H9 (cell line): ENCODE measurements around the gene MOV10. TPM values are rescaled to one million over a fixed set of nuclear protein-coding genes. Genes with fewer than 3 reads are reported as not detected.
A peak's percentile ranks its signal among the peaks of the same experiment; 100 is the strongest.
"Not testable (repeated sequence)": the region's sequence is repeated elsewhere in the genome, so short reads cannot be mapped to it uniquely, and the experiment has no call there.

Source experiments
- DNase-seq: peaks from one replicate; pipeline ENCODE4 v3.0.0-alpha.2; 2017
- H2AFZ ChIP-seq: one replicate; pipeline ENCODE4 v1.6.1; 2013; ENCODE audit warnings: mild to moderate bottlenecking, low read length, control low read depth, moderate library complexity
- H2AK5ac ChIP-seq: 2 replicates; pipeline ENCODE4 v1.6.1; 2013; ENCODE audit warnings: low read length, control low read depth, mixed read lengths; ENCODE audit not compliant: insufficient read length
- H2BK120ac ChIP-seq: one replicate; pipeline ENCODE4 v1.6.1; 2013; ENCODE audit warnings: low read depth, mild to moderate bottlenecking, low read length, control low read depth, inconsistent platforms; ENCODE audit not compliant: poor library complexity, severe bottlenecking
- H2BK12ac ChIP-seq: 2 replicates; pipeline ENCODE4 v1.6.1; 2013; ENCODE audit warnings: low read length, control low read depth, mixed read lengths, low read depth; ENCODE audit not compliant: insufficient read length
- H2BK15ac ChIP-seq: 2 replicates; pipeline ENCODE4 v1.6.1; 2013; ENCODE audit warnings: low read depth, low read length, control low read depth
- H2BK20ac ChIP-seq: one replicate; pipeline ENCODE4 v1.6.1; 2013; ENCODE audit warnings: low read depth, mild to moderate bottlenecking, low read length, control low read depth, inconsistent platforms; ENCODE audit not compliant: poor library complexity, severe bottlenecking
- H2BK5ac ChIP-seq: 2 replicates; pipeline ENCODE4 v1.6.1; 2013; ENCODE audit warnings: low read length, control low read depth, mixed read lengths; ENCODE audit not compliant: insufficient read length
- H3K14ac ChIP-seq: 2 replicates; pipeline ENCODE4 v1.6.1; 2013; ENCODE audit warnings: low read length, control low read depth; ENCODE audit not compliant: insufficient read depth
- H3K18ac ChIP-seq: 2 replicates; pipeline ENCODE4 v1.6.1; 2013; ENCODE audit warnings: low read depth, mild to moderate bottlenecking, mixed read lengths, low read length, control low read depth; ENCODE audit not compliant: insufficient read length
- H3K23ac ChIP-seq: 2 replicates; pipeline ENCODE4 v1.6.1; 2013; ENCODE audit warnings: low read length, control low read depth, mixed read lengths, low read depth; ENCODE audit not compliant: insufficient read length
- H3K23me2 ChIP-seq: 2 replicates; pipeline ENCODE4 v1.6.1; 2013; ENCODE audit warnings: low read depth, mild to moderate bottlenecking, mixed read lengths, low read length, control low read depth; ENCODE audit not compliant: insufficient read length, poor library complexity, severe bottlenecking
- H3K27ac ChIP-seq: 2 replicates; pipeline ENCODE4 v1.5.1; 2013; ENCODE audit warnings: low read length, control low read depth, mixed read lengths, low read depth; ENCODE audit not compliant: insufficient read length
- H3K27me3 ChIP-seq: 2 replicates; pipeline ENCODE4 v1.6.1; 2013; ENCODE audit warnings: low read length, control low read depth, inconsistent platforms; ENCODE audit not compliant: insufficient read depth
- H3K4ac ChIP-seq: 2 replicates; pipeline ENCODE4 v1.6.1; 2013; ENCODE audit warnings: low read depth, mild to moderate bottlenecking, control low read depth, inconsistent platforms, low read length, moderate library complexity
- H3K4me1 ChIP-seq: 2 replicates; pipeline ENCODE4 v1.6.1; 2013; ENCODE audit warnings: low read length, control low read depth, inconsistent platforms; ENCODE audit not compliant: insufficient read depth
- H3K4me2 ChIP-seq: 2 replicates; pipeline ENCODE4 v1.6.1; 2013; ENCODE audit warnings: low read length, control low read depth, mixed read lengths; ENCODE audit not compliant: insufficient read length, insufficient read depth
- H3K56ac ChIP-seq: 2 replicates; pipeline ENCODE4 v1.6.1; 2013; ENCODE audit warnings: low read depth, mild to moderate bottlenecking, mixed read lengths, low read length, control low read depth; ENCODE audit not compliant: insufficient read length
- H3K79me1 ChIP-seq: 2 replicates; pipeline ENCODE4 v1.6.1; 2013; ENCODE audit warnings: low read depth, mild to moderate bottlenecking, moderate library complexity, low read length, control low read depth, inconsistent platforms; ENCODE audit not compliant: insufficient read depth, poor library complexity, severe bottlenecking
- H3K79me2 ChIP-seq: 2 replicates; pipeline ENCODE4 v1.6.1; 2013; ENCODE audit warnings: low read length, control low read depth, inconsistent platforms; ENCODE audit not compliant: insufficient read depth
- H3K9ac ChIP-seq: 2 replicates; pipeline ENCODE4 v1.6.1; 2013; ENCODE audit warnings: low read length, control low read depth, mixed read lengths; ENCODE audit not compliant: insufficient read length; ENCODE audit errors: extremely low read depth
- H3K9me3 ChIP-seq: one replicate; pipeline ENCODE4 v1.6.1; 2013; ENCODE audit warnings: low read depth, low read length, inconsistent platforms; ENCODE audit not compliant: control insufficient read depth
- H3T11ph ChIP-seq: one replicate; pipeline ENCODE4 v1.6.1; 2013; ENCODE audit warnings: mild to moderate bottlenecking, low read length, control low read depth, inconsistent platforms
- H4K20me1 ChIP-seq: one replicate; pipeline ENCODE4 v1.6.1; 2013; ENCODE audit not compliant: control insufficient read depth, insufficient read length, insufficient read depth
- H4K5ac ChIP-seq: 2 replicates; pipeline ENCODE4 v1.6.1; 2013; ENCODE audit warnings: low read depth, mild to moderate bottlenecking, mixed read lengths, low read length, control low read depth; ENCODE audit not compliant: insufficient read length
- H4K8ac ChIP-seq: replicated peaks from 2 replicates; pipeline ENCODE4 v1.6.1; 2013; ENCODE audit warnings: low read length, control low read depth, mixed read lengths, low read depth; ENCODE audit not compliant: insufficient read length
- H4K91ac ChIP-seq: 2 replicates; pipeline ENCODE4 v1.6.1; 2013; ENCODE audit warnings: low read depth, mild to moderate bottlenecking, moderate library complexity, mixed read lengths, low read length, control low read depth; ENCODE audit not compliant: insufficient read length
- H3K27ac Mint-ChIP-seq, 3 experiments: 2 replicates in 2 of 3; 3 replicates in 1 of 3; pipeline ENCODE4 v1.8.0; 2020 to 2021; ENCODE audit warnings: mixed read lengths in 3 of 3, mild to moderate bottlenecking in 1 of 3, moderate library complexity in 1 of 3
- H3K27me3 Mint-ChIP-seq: 2 replicates; pipeline ENCODE4 v1.8.0; 2021; ENCODE audit warnings: low read depth, mild to moderate bottlenecking, moderate library complexity, mixed read lengths
- H3K36me3 Mint-ChIP-seq, 3 experiments: 2 replicates in 2 of 3; 3 replicates in 1 of 3; pipeline ENCODE4 v1.8.0; 2020 to 2021; ENCODE audit warnings: low read depth in 3 of 3, mixed read lengths in 3 of 3; ENCODE audit not compliant: insufficient read depth in 1 of 3
- H3K4me1 Mint-ChIP-seq, 2 experiments: 2 replicates each; pipeline ENCODE4 v1.8.0; 2020; ENCODE audit warnings: mixed read lengths in 2 of 2
- H3K4me3 Mint-ChIP-seq, 2 experiments: 2 replicates in 1 of 2; 3 replicates in 1 of 2; pipeline ENCODE4 v1.8.0; 2020 to 2021; ENCODE audit warnings: mild to moderate bottlenecking in 2 of 2, mixed read lengths in 2 of 2, moderate library complexity in 1 of 2
- H3K9me3 Mint-ChIP-seq, 2 experiments: 2 replicates in 1 of 2; 3 replicates in 1 of 2; pipeline ENCODE4 v1.8.0; 2020; ENCODE audit warnings: mild to moderate bottlenecking in 2 of 2, mixed read lengths in 2 of 2, moderate library complexity in 1 of 2
- WGBS: extraction: QIAGEN DNeasy Blood & Tissue Kit; methylation state at CpG from one replicate; pipeline ENCODE4 v1.1.7; 2013; ENCODE audit warnings: missing lambda C conversion rate, low lambda C conversion rate, mixed read lengths; ENCODE audit not compliant: insufficient read length; ENCODE audit errors: extremely low coverage; 5-methylcytosine and 5-hydroxymethylcytosine counted together
- total RNA-seq: library from RNA; stranded (reverse); gene quantifications from 2 replicates; pipeline ENCODE4 v1.2.1, GENCODE V29; 2021
- TF ChIP-seq, protein P1 (sequence below): fragments of 200-600 bp; sonication (generic); conservative IDR thresholded peaks from 3 replicates; pipeline ENCODE4 v1.8.0; 2021; ENCODE audit warnings: antibody characterized with exemption, mild to moderate bottlenecking

MOV10 gene
- total RNA-seq, 1 experiment from 2014 or later = 77.8 TPM

GRCh38 chr1:112727716-112728115, 53.3 kb downstream of the MOV10 start:
- Mint-ChIP-seq H3K9me3 (peaks cover 5 to 9% of the 10 kb centered on the region in 2 experiments; a peak in 3 of 5 replicates), H3K27me3 (peaks cover 61% of the 10 kb centered on the region), H3K4me1 (peaks cover 20 to 28% of the 10 kb centered on the region in 2 experiments), H3K4me3 (no peak overlapping the region), H3K36me3 (peaks cover 0 to 6% (median 0%) of the 10 kb centered on the region in 3 experiments; a peak in 3 of 7 replicates), H3K27ac (no peak overlapping the region)
- Histone ChIP-seq H3K79me1 (no peaks in the 10 kb centered on the region), H2AK5ac (no peak overlapping the region), H3K23ac (no peak overlapping the region), H3K18ac (no peak overlapping the region), H3K79me2 (no peaks in the 10 kb centered on the region), H4K20me1 (no peaks in the 10 kb centered on the region), H2BK12ac (no peak overlapping the region), H4K8ac (no peak overlapping the region), H3K4me1 (peaks cover 4% of the 10 kb centered on the region; the same call in 1 of the 2 replicates), H3K9ac (no peak overlapping the region), H4K5ac (no peak overlapping the region), H2BK120ac (no peak overlapping the region), H3K14ac (no peak overlapping the region), H3K23me2 (no peaks in the 10 kb centered on the region), H3K56ac (no peak overlapping the region), H2BK5ac (no peak overlapping the region), H2AFZ (no peak overlapping the region), H3K4ac (no peak overlapping the region), H3K27me3 (no peaks in the 10 kb centered on the region; the same call in 1 of the 2 replicates), H3K4me2 (no peak overlapping the region), H2BK15ac (no peak overlapping the region), H4K91ac (no peak overlapping the region), H3K27ac (no peak overlapping the region), H2BK20ac (no peak overlapping the region), H3K9me3 (no peaks in the 10 kb centered on the region), H3T11ph (no peak overlapping the region)
- WGBS = no CpG with 5 or more reads among the region's 2 CpGs
- TF ChIP-seq, protein P1, sequence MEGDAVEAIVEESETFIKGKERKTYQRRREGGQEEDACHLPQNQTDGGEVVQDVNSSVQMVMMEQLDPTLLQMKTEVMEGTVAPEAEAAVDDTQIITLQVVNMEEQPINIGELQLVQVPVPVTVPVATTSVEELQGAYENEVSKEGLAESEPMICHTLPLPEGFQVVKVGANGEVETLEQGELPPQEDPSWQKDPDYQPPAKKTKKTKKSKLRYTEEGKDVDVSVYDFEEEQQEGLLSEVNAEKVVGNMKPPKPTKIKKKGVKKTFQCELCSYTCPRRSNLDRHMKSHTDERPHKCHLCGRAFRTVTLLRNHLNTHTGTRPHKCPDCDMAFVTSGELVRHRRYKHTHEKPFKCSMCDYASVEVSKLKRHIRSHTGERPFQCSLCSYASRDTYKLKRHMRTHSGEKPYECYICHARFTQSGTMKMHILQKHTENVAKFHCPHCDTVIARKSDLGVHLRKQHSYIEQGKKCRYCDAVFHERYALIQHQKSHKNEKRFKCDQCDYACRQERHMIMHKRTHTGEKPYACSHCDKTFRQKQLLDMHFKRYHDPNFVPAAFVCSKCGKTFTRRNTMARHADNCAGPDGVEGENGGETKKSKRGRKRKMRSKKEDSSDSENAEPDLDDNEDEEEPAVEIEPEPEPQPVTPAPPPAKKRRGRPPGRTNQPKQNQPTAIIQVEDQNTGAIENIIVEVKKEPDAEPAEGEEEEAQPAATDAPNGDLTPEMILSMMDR = peak; percentile 35; the same call in 2 of the 3 replicates
- no peak for DNase-seq

- not testable (repeated sequence) for H2BK20ac ChIP-seq, H3K27ac ChIP-seq, H3K27me3 ChIP-seq, H4K91ac ChIP-seq, H2BK5ac ChIP-seq, DNase-seq, H3K4me3 Mint-ChIP-seq, H3K4me1 ChIP-seq, H2BK120ac ChIP-seq, H2AK5ac ChIP-seq, H3K9ac ChIP-seq, H3K56ac ChIP-seq, H3K23me2 ChIP-seq, H3K9me3 Mint-ChIP-seq, H3K36me3 Mint-ChIP-seq, H3K14ac ChIP-seq, H3K79me1 ChIP-seq, H3K4me2 ChIP-seq, H3K79me2 ChIP-seq, H2AFZ ChIP-seq, H3K4ac ChIP-seq, H3K27ac Mint-ChIP-seq, H3T11ph ChIP-seq, H4K20me1 ChIP-seq, H3K23ac ChIP-seq, H3K9me3 ChIP-seq, H3K18ac ChIP-seq, H2BK12ac ChIP-seq, H4K5ac ChIP-seq, H2BK15ac ChIP-seq, H4K8ac ChIP-seq
- H3K27me3 Mint-ChIP-seq = peaks cover 63% of the 10 kb centered on the region
- peaks cover 19 to 27% of the 10 kb centered on the region in 2 experiments for H3K4me1 Mint-ChIP-seq
- no CpG with 5 or more reads among the region's 33 CpGs for WGBS
These were observed 54.0 kb downstream of the MOV10 start for GRCh38 chr1:112728306-112728971.
